ENCODE measurements around the gene ARMC8. TPM values are rescaled to one million over a fixed set of nuclear protein-coding genes. Genes with fewer than 3 reads are reported as not detected.
A peak's percentile ranks its signal among the peaks of the same experiment; 100 is the strongest.

ARMC8 gene
- polyA plus RNA-seq, 1 donor from 2014 or later, result 90.6 TPM

- no peaks in the 10 kb centered on the region for H3K9me2 ChIP-seq (ENCODE audit: insufficient read depth, low read length)
- H3K36me3 ChIP-seq (ENCODE audit: insufficient read depth, low read length), result no peaks in the 10 kb centered on the region
- no peak overlapping the region for H2AFZ ChIP-seq (ENCODE audit: low read depth, low read length)
- H3K9ac ChIP-seq (ENCODE audit: low read length), result no peak overlapping the region
- peaks cover 4% of the 10 kb centered on the region for H3F3A ChIP-seq (ENCODE audit: insufficient read depth, low read length, poor library complexity, severe bottlenecking)
- no peak overlapping the region for H3K27ac ChIP-seq (ENCODE audit: low read length)
- H3K27me3 ChIP-seq (ENCODE audit: insufficient read depth, low read depth, low read length), result no peaks in the 10 kb centered on the region
- H3K79me2 ChIP-seq (replicated peaks; ENCODE audit: insufficient read depth, low read length), result peaks cover 4% of the 10 kb centered on the region
- H3K9me3 ChIP-seq (ENCODE audit: low read length), result no peaks in the 10 kb centered on the region
- peak overlapping the region; percentile 53 for H3K4me2 ChIP-seq (ENCODE audit: low read length)
- peak overlapping the region; percentile 81 for H3K4me3 ChIP-seq (ENCODE audit: low read length)
- TF ChIP-seq POLR2AphosphoS5 (IDR thresholded peaks at IDR 0.05), result no peak
- TF ChIP-seq CTCF (IDR thresholded peaks at IDR 0.05; ENCODE audit: poor library complexity, severe bottlenecking), result no peak
- no peak for TF ChIP-seq REST (IDR thresholded peaks at IDR 0.05; ENCODE audit: borderline replicate concordance)
- H4K20me1 ChIP-seq (ENCODE audit: insufficient read depth), result no peaks in the 10 kb centered on the region
Observed at GRCh38 chr3:138327831-138328230, 140.7 kb downstream of the ARMC8 start.

GRCh38 chr3:138328341-138328740 lies 141.2 kb downstream of the ARMC8 start:
- Histone ChIP-seq H3K4me3 (ENCODE audit: low read length) (peak overlapping the region; percentile 81), H3K9ac (ENCODE audit: low read length) (peak overlapping the region; percentile 81), H2AFZ (ENCODE audit: low read depth, low read length) (peak overlapping the region; percentile 16), H3K9me2 (ENCODE audit: insufficient read depth, low read length) (no peaks in the 10 kb centered on the region), H3K27ac (ENCODE audit: low read length) (peak overlapping the region; percentile 90), H3K79me2 (replicated peaks; ENCODE audit: insufficient read depth, low read length) (peaks cover 4% of the 10 kb centered on the region), H3F3A (ENCODE audit: insufficient read depth, low read length, poor library complexity, severe bottlenecking) (peaks cover 4% of the 10 kb centered on the region), H3K4me2 (ENCODE audit: low read length) (peak overlapping the region; percentile 87), H3K27me3 (ENCODE audit: insufficient read depth, low read depth, low read length) (no peaks in the 10 kb centered on the region), H4K20me1 (ENCODE audit: insufficient read depth) (no peaks in the 10 kb centered on the region), H3K36me3 (ENCODE audit: insufficient read depth, low read length) (no peaks in the 10 kb centered on the region), H3K9me3 (ENCODE audit: low read length) (no peaks in the 10 kb centered on the region)
- TF ChIP-seq RAD21 (conservative IDR thresholded peaks at IDR 0.05) (no peak), EP300 (conservative IDR thresholded peaks at IDR 0.05; ENCODE audit: poor library complexity, severe bottlenecking) (no peak), POLR2AphosphoS5 (IDR thresholded peaks at IDR 0.05) (no peak)

- Histone ChIP-seq H3K9ac (ENCODE audit: low read length) (peak within 1 kb of the TSS; percentile 81), H3K4me3 (ENCODE audit: low read length) (peak within 1 kb of the TSS; percentile 81), H3K27me3 (ENCODE audit: insufficient read depth, low read depth, low read length) (no peaks in the 10 kb centered on the region), H3K9me2 (ENCODE audit: insufficient read depth, low read length) (no peaks in the 10 kb centered on the region), H3K36me3 (ENCODE audit: insufficient read depth, low read length) (no peaks in the 10 kb centered on the region), H3K9me3 (ENCODE audit: low read length) (no peaks in the 10 kb centered on the region), H4K20me1 (ENCODE audit: insufficient read depth) (no peaks in the 10 kb centered on the region), H3K27ac (ENCODE audit: low read length) (peak within 1 kb of the TSS; percentile 90), H3K79me2 (replicated peaks; ENCODE audit: insufficient read depth, low read length) (peaks cover 4% of the 10 kb centered on the region), H3F3A (ENCODE audit: insufficient read depth, low read length, poor library complexity, severe bottlenecking) (peaks cover 4% of the 10 kb centered on the region), H2AFZ (ENCODE audit: low read depth, low read length) (peak within 1 kb of the TSS; percentile 70), H3K4me2 (ENCODE audit: low read length) (peak within 1 kb of the TSS; percentile 87)
- peak; percentile 83 for TF ChIP-seq CTCF (IDR thresholded peaks at IDR 0.05; ENCODE audit: poor library complexity, severe bottlenecking)
- peak; percentile 33 for TF ChIP-seq SMC3 (conservative IDR thresholded peaks at IDR 0.05; ENCODE audit: poor library complexity)
- TF ChIP-seq REST (IDR thresholded peaks at IDR 0.05; ENCODE audit: borderline replicate concordance), result peak; percentile 75
- TF ChIP-seq EP300 (conservative IDR thresholded peaks at IDR 0.05; ENCODE audit: poor library complexity, severe bottlenecking), result peak; percentile 58
- TF ChIP-seq TAF1 (IDR thresholded peaks at IDR 0.05; ENCODE audit: low read depth), result peak; percentile 41
- TF ChIP-seq POLR2AphosphoS5 (IDR thresholded peaks at IDR 0.05), result peak; percentile 78
- TF ChIP-seq MXI1 (conservative IDR thresholded peaks at IDR 0.05; ENCODE audit: poor library complexity, severe bottlenecking), result peak; percentile 66
- TF ChIP-seq RAD21 (conservative IDR thresholded peaks at IDR 0.05), result peak; percentile 60
- TF ChIP-seq EZH2 (IDR thresholded peaks at IDR 0.05; ENCODE audit: borderline replicate concordance, insufficient read depth, low read length, poor library complexity, severe bottlenecking), result no peak
Observed at GRCh38 chr3:138329127-138329983, 142.3 kb downstream of the ARMC8 start, which contains the start of gene NME9. NME9 (minus strand) TSS chr3:138329851; CDS start chr3:138329335, 516 bp downstream.
